WI38 (cell line): ENCODE results near the gene CACNA2D3.

Experiments
- H3K4me3 ChIP-seq: 2 replicates; pipeline ENCODE4 v1.5.1; 2011; ENCODE audit warnings: low read depth, mild to moderate bottlenecking, control low read depth, low read length
- CTCF ChIP-seq: IDR thresholded peaks from 2 replicates; pipeline ENCODE4 v1.5.1; 2012; ENCODE audit warnings: low read depth, mild to moderate bottlenecking, control low read depth, low read length

The CACNA2D3 gene

GRCh38 chr3:54531741-54532140 lies 409.4 kb downstream of the CACNA2D3 start:
- no peak overlapping the region for H3K4me3 ChIP-seq
- no peak for TF ChIP-seq CTCF

- TF ChIP-seq CTCF, result no peak
- no peak overlapping the region for H3K4me3 ChIP-seq
These were observed 411.5 kb downstream of the CACNA2D3 start for GRCh38 chr3:54533856-54534255.

DNA sequence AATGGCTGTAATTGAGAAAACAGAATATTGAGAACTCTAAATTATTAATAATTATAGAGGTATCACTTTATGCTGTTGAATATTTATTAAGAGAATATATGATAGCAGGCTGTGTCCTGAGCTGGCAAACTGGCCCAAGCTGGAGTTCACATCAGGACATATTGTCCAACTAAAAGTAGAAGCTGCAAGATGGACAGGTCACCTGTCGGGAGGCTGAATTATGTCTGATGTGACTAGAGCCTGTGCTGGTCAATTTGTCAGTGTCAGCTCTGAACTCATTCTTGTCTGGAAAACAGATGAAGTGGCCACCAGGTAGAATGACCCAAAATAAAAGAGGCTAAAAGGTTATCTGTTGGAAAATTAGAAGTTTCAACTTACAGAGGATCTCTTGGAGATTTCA lies 413.3 kb downstream of the CACNA2D3 start:
- H3K4me3 ChIP-seq, result no peak overlapping the region
- no peak for TF ChIP-seq CTCF

DNA sequence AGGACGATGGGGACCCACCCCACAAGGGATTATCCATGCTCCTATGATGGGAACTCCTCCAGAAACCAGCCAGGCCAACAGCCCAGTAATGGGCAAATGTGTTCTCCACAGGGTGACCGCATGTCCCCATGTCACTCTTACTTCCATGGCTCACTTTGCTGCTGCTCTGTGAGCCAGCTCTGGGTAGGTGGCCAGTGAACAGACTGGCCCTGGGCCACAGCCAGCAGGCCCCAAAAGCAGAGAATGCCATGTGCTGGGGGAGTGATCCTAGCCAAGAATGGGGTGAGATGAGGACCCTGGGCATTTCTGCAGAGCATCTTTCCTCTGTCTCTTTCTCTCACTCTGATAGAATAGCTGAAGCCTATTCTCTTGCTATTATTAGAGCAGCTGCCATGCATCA lies 414.1 kb downstream of the CACNA2D3 start:
- H3K4me3 ChIP-seq, result no peak overlapping the region
- no peak for TF ChIP-seq CTCF

- no peak overlapping the region for H3K4me3 ChIP-seq
- TF ChIP-seq CTCF, result no peak
These were observed 415.2 kb downstream of the CACNA2D3 start for GRCh38 chr3:54537506-54537905.

DNA sequence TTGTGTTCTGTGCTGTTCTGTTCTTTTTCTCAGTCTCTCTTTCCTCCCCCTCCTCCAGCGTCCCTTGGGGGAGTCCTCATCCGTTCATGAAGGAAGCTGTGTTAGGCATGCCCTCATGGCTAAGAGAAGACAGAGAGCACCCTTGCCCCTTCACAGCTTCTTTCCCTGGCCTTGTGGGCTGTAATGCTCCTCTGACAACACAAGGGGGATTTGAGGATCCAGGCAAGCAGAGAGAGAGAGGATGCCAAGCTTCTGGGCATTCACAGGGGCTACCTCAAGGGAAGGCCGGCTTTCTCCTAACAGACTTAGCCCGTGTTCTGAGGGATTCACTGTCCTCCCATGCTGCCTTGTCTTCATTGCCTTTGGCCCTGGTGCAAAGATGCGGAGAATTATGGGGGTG lies 416.0 kb downstream of the CACNA2D3 start:
- H3K4me3 ChIP-seq, result no peak overlapping the region
- no peak for TF ChIP-seq CTCF

DNA sequence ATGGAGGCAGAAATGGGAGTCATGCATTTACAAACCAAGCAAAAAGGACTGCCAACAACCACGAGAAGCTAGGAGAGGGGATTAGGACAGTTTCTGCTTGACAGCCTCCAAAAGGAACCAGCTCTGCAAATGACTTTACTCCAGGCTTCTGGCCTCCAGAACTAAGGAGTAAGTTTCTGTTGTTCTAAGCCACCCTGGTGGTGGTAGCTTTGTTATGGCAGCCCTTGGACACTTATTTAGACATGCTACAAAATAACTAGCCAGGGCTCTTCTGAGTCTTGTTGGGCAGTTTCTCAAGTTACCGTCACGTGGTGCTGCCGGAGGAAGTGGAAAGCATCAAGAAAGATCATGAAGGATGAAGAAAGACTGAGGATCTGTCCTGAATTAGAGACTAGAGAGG lies 419.0 kb downstream of the CACNA2D3 start:
- H3K4me3 ChIP-seq, result no peak overlapping the region
- no peak for TF ChIP-seq CTCF
